Prostate gland (tissue), 2 donors: ENCODE results near the gene STOX1. TPM values are rescaled to one million over a fixed set of nuclear protein-coding genes. Genes with fewer than 3 reads are reported as not detected.
"Not testable (repeated sequence)": the region's sequence is repeated elsewhere in the genome, so short reads cannot be mapped to it uniquely, and the experiment has no call there.

ENCODE experiments used
- DNase-seq: peaks from one replicate; pipeline ENCODE4 v3.0.0-alpha.2; 2019; ENCODE audit warnings: low spot score
- H3K27ac ChIP-seq, 2 donors: fragments of 200-600 bp; sonication (generic); 2 replicates each; pipeline ENCODE4 v1.5.1; 2017 to 2019
- H3K27me3 ChIP-seq: fragments of 200-600 bp; sonication (generic); replicated peaks from 2 replicates; pipeline ENCODE4 v1.5.1; 2019; ENCODE audit not compliant: insufficient read depth
- H3K36me3 ChIP-seq, 2 donors: fragments of 200-600 bp; sonication (generic); 1 replicate in 1 of 2; 2 replicates in 1 of 2; pipeline versions ENCODE4 v1.5.1 to v1.8.1; 2017 to 2019
- H3K4me1 ChIP-seq: fragments of 200-600 bp; sonication (generic); replicated peaks from 2 replicates; pipeline ENCODE4 v1.5.1; 2019
- H3K4me3 ChIP-seq, 2 donors: fragments of 200-600 bp; sonication (generic); 2 replicates each; pipeline ENCODE4 v1.5.1; 2017 to 2019
- H3K9me3 ChIP-seq: fragments of 200-600 bp; sonication (generic); 2 replicates; pipeline ENCODE4 v1.5.1; 2017
- CTCF ChIP-seq, 4 experiments: fragments of 200-600 bp in 2 of 4; fragments of 450-650 bp in 2 of 4; sonication (generic) in 2 of 4; IDR thresholded peaks; 1 replicate in 3 of 4; 2 replicates in 1 of 4; pipeline ENCODE4 v1.5.1; 2016 to 2019; ENCODE audit warnings: antibody characterized with exemption in 4 of 4, mild to moderate bottlenecking in 2 of 4, moderate library complexity in 2 of 4
- POLR2A ChIP-seq: fragments of 450-650 bp; IDR thresholded peaks from one replicate; pipeline ENCODE4 v1.6.1; 2016; ENCODE audit warnings: antibody characterized with exemption, mild to moderate bottlenecking
- POLR2AphosphoS5 ChIP-seq: sonication (generic); formaldehyde crosslinking; IDR thresholded peaks from one replicate; pipeline ENCODE4 v1.6.1; 2017; ENCODE audit warnings: antibody characterized with exemption
- WGBS: methylation state at CpG from one replicate; pipeline ENCODE4 v1.1.5; 2018; 5-methylcytosine and 5-hydroxymethylcytosine counted together
- intact Hi-C: fragments of 100-400 bp; cut with DNase I; formaldehyde crosslinking; loops from one replicate; pipeline ENCODE4 v1.14.2; 2022
- total RNA-seq, 2 donors: library from RNA; depleted of rRNA; stranded (reverse); fragments of >200 nt; gene quantifications; one replicate each; pipeline ENCODE4 v1.1.0, GENCODE V29; 2016

Gene STOX1
- total RNA-seq, 2 donors from 2014 or later: 4.7 to 9.2 TPM

GRCh38 chr10:68902382-68902781 is 75.1 kb downstream of the STOX1 start:
- Histone ChIP-seq H3K36me3 (no peaks in the 10 kb centered on the region), H3K4me1 (peaks cover 10% of the 10 kb centered on the region), H3K27me3 (no peaks in the 10 kb centered on the region), H3K27ac (no peak overlapping the region), H3K4me3 (no peak overlapping the region), H3K9me3 (no peaks in the 10 kb centered on the region)
- intact Hi-C loops: no loop called here
- WGBS: 49% methylated on average over 5 of the region's 5 CpGs
- TF ChIP-seq POLR2A: no peak
- no peak for TF ChIP-seq CTCF (IDR thresholded peaks at IDR 0.05)
- TF ChIP-seq POLR2AphosphoS5: no peak
- no peak for DNase-seq

GRCh38 chr10:68924593-68924992 is 97.3 kb downstream of the STOX1 start:
- H3K9me3 ChIP-seq: no peaks in the 10 kb centered on the region
- no peaks in the 10 kb centered on the region for H3K27me3 ChIP-seq
- no peak overlapping the region for H3K27ac ChIP-seq
- DNase-seq: no peak
- no peak overlapping the region for H3K4me3 ChIP-seq
- H3K4me1 ChIP-seq: no peaks in the 10 kb centered on the region
- no peak for TF ChIP-seq POLR2AphosphoS5
- no peak for TF ChIP-seq POLR2A
- TF ChIP-seq CTCF (IDR thresholded peaks at IDR 0.05): no peak
- no peaks in the 10 kb centered on the region for H3K36me3 ChIP-seq
- intact Hi-C loops: no loop called here

GRCh38 chr10:68925489-68925888 is 98.2 kb downstream of the STOX1 start:
- Histone ChIP-seq H3K27me3 (no peaks in the 10 kb centered on the region), H3K4me1 (no peaks in the 10 kb centered on the region), H3K36me3 (no peaks in the 10 kb centered on the region), H3K27ac (no peak overlapping the region), H3K4me3 (no peak overlapping the region), H3K9me3 (no peaks in the 10 kb centered on the region)
- TF ChIP-seq CTCF (IDR thresholded peaks at IDR 0.05) (no peak), POLR2A (no peak), POLR2AphosphoS5 (no peak)
- DNase-seq: no peak
- intact Hi-C loops: no loop called here
- WGBS: 96% methylated on average over 4 of the region's 4 CpGs

- H3K27me3 ChIP-seq, H3K36me3 ChIP-seq, H3K4me3 ChIP-seq, H3K27ac ChIP-seq, intact Hi-C loops, H3K4me1 ChIP-seq, H3K9me3 ChIP-seq, DNase-seq: not testable (repeated sequence)
- WGBS: 96% methylated on average over 2 of the region's 2 CpGs
Observed at GRCh38 chr10:68929157-68929556, 101.8 kb downstream of the STOX1 start.

GRCh38 chr10:68929888-68930287 is 102.6 kb downstream of the STOX1 start:
- H3K27me3 ChIP-seq, H3K4me3 ChIP-seq, DNase-seq, H3K36me3 ChIP-seq, H3K9me3 ChIP-seq, intact Hi-C loops, H3K4me1 ChIP-seq, H3K27ac ChIP-seq: not testable (repeated sequence)
- WGBS: 98% methylated on average over 8 of the region's 8 CpGs

- DNase-seq, H3K27me3 ChIP-seq, H3K36me3 ChIP-seq, H3K9me3 ChIP-seq, intact Hi-C loops, H3K27ac ChIP-seq, H3K4me1 ChIP-seq, H3K4me3 ChIP-seq: not testable (repeated sequence)
- 98% methylated on average over 3 of the region's 3 CpGs for WGBS
Observed at GRCh38 chr10:68932860-68933259, 105.5 kb downstream of the STOX1 start.

- no peak for DNase-seq
Observed at GRCh38 chr10:68934994-68935393, 107.7 kb downstream of the STOX1 start.

More at GRCh38 chr10:68934994-68935393, 107.7 kb downstream of the STOX1 start:
- no peak for TF ChIP-seq POLR2AphosphoS5
- no peak for TF ChIP-seq POLR2A
- TF ChIP-seq CTCF (IDR thresholded peaks at IDR 0.05): no peak
- Histone ChIP-seq H3K4me3 (no peak overlapping the region), H3K36me3 (no peaks in the 10 kb centered on the region), H3K27me3 (no peaks in the 10 kb centered on the region), H3K27ac (no peak overlapping the region), H3K4me1 (no peaks in the 10 kb centered on the region), H3K9me3 (no peaks in the 10 kb centered on the region)
- intact Hi-C loops: no loop called here
